Activated CD4-positive, alpha-beta T cell treated with anti-CD3 and anti-CD28 coated beads, Interleukin-2, amount 50 U/mL, for 48 hours (primary cell): ENCODE data around the gene PMEPA1.
A peak's percentile ranks its signal among the peaks of the same experiment; 100 is the strongest.

ENCODE experiments used
- DNase-seq, 2 experiments: peaks; one replicate each; pipeline ENCODE4 v3.0.0-alpha.2; 2020

The PMEPA1 gene

GRCh38 chr20:57619051-57619831, 90.6 kb downstream of the PMEPA1 start:
- peak; percentile 50 to 65 for DNase-seq

DNA sequence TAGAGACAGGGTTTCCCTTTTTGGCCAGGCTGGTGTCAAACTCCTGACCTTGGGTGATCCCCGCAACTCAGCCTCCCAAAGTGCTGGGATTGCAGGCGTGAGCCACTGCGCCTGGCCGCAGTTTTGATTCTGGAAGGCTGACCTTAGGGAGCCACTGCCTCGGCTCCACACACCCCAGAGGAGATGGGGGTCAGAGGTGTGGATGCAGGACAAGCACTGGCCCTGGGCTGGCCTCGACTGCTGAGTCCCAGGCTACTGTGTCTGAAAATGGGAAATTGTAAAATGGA, 91.1 kb downstream of the PMEPA1 start:
- DNase-seq, result no peak

GRCh38 chr20:57618091-57618763, 91.6 kb downstream of the PMEPA1 start:
- DNase-seq, result peak; percentile 40 to 54

DNA sequence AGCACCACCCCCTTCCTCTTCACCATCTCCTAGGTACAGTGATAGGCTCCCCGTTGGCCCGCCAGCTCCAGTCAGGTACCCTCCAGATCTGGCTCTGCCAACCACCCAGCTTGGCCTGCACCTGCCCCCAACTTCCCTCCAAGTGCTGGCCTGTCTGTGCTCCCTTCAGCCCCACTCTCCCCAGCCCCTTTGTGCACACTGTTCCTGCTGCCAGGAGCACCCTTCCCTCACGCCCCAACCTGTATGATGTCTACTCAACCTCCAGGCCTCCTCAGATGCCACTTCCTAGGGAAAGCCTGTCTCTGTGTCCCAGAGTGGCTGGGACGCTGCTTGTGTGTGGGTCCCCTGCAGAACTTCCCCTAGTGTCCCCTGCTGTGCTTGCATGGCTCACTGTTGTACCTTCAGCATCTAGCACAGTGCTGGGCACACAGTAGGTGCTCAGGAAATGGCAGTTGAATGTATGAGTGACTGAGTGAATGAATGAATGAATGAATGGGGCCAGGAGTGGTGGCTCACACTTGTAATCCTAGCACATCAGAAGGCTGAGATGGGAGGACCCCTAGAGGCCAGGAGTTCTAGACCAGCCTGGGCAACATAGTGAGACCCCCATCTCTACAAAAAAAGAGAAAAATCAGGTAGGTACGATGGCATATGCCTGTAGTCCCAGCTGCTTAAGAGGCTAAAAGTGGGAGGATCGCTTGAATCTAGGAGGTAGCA, 92.6 kb downstream of the PMEPA1 start:
- no peak for DNase-seq

GRCh38 chr20:57616143-57616951, 93.5 kb downstream of the PMEPA1 start:
- DNase-seq, result no peak

- no peak for DNase-seq
Measured at GRCh38 chr20:57615445-57615811, 94.4 kb downstream of the PMEPA1 start.

DNA sequence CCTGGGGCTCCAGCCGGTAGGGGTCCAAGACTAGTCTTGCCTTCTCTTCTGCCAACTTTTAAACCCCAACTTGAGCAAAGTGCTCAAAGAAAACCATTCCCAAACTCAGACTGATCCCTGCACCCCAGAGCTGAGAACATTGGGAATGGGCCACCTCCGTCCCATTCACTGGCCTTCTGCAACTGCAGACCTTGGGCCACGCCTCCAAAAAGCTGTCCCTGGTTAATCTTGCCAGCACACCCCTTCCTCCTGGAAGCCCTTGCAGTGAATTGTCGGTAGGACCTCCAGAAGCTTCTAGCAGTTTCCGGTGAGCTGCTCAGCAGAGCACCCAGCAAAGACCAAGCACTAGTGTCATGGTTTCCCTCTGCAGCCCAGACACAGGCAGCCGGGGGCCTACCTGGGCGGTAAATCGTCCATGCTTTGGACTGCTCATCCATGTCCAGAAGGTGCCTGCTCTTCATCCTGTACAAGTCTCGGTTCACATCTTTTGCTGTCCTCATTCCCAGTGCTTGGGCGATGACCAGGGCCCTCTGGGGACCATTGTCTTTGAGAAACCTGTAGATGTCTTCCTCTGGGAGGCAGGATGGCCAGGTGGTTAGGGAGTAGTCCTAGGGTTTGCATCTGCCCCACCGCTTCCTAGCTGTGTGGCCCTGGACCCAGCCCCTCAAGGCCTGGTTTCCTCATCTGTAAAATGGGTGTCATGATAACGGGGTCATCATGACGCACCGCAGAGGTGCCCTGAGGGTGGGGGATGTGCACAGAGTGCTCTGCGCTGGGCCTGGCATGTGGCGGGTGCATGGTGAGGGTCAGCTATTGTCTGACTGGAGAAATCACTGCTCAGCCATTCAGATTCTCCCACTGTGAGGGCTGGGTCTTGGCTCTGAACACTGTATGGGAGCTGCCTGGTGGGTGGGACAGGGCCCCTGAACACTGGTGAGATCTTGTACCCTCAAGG, 95.0 kb downstream of the PMEPA1 start:
- no peak for DNase-seq

- DNase-seq, result no peak
Measured at GRCh38 chr20:57613481-57613921, 96.3 kb downstream of the PMEPA1 start.

- DNase-seq, result no peak
Measured at GRCh38 chr20:57612916-57613315, 96.9 kb downstream of the PMEPA1 start.

DNA sequence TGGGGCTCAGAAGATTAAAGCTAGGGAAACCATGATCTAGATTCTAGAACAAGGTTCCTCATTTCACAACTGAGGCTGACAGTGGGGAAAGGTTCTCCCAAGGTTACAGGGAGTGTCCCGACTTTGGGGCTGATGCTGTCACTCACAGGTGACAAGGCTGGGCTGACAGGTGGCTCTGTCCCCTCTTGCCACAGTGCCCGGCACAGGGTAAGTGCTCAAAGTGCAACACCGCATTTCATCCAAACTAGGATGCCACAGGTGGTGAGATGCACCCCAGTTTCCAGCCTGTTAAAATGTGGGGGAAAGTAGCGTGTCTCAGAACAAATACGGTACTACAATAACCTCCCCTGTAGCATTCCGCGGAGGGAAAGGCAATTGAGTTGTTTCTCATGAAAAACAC, 97.4 kb downstream of the PMEPA1 start:
- DNase-seq, result no peak

- no peak for DNase-seq
Measured at GRCh38 chr20:57611586-57612311, 98.1 kb downstream of the PMEPA1 start.

DNA sequence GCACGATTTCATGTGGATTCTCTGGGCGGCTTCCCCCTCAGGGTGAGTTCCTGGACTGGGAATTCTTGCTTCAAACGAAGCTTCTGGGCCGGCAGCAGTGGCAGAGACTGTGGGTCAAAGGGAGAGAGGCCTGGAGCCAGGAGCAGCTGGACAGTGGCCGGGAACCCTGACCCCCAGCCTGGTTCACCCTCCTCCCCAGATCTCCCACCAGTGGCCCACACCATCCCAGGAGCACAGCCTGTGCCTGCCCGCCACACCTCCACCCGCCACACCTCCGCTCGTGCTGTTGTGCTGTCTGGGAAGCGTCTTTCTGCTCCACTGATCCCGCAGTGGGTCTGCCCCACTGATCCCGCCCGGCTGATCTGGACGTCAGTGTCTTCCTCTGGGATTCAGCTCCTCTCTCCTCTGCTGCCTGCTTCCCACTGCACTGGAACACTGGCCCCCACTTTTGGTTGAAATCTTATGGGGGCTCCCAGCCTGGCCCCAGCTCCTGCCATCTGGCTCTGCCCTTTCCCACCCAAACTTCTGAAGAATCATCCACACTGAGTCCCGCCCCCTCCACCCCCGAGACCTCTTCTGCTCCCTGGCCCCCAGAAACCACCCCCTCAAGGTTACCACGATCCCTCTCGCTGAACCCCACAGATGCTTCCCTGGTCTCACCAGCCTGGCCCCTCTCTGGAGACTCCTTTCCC, 99.4 kb downstream of the PMEPA1 start:
- DNase-seq, result no peak

DNA sequence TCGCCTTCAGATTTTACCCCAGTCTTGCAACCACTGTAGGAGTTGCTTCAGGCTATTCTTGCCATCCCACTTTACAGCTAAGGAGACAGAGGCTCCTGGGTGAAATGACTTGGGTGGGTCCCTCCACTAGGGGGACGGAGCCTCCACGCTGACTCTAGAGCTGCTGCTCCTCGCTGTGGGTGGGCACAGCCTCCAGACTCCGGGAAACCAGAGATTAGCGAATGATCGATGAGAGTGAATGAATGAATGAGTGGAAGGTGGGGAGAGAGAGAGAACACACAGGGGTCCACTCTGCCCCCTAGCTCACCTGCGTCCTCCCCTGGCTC, 100.0 kb downstream of the PMEPA1 start:
- DNase-seq, result no peak

GRCh38 chr20:57609086-57609841, 100.6 kb downstream of the PMEPA1 start:
- no peak for DNase-seq

DNA sequence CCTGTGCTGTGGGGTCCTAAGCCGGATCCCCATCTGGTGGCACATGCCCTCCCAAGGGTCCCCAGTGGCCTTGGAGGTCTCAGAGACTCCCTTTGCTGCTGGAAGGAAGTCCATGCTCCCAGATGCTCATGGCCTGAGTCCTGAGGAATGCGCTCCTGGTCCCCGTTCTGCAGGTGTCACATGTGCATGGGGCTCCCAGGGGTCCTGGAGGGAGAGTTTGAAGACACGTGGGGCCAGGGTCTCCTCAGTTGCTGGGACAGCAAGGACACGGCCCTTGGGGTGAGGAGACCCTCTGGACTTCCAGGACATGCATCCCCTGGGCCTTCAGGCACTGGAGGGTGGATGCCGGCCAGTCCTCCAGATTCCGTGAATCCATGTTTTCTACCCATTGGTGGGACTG, 101.3 kb downstream of the PMEPA1 start:
- DNase-seq, result no peak

GRCh38 chr20:57605878-57606277, 103.9 kb downstream of the PMEPA1 start:
- DNase-seq, result no peak

DNA sequence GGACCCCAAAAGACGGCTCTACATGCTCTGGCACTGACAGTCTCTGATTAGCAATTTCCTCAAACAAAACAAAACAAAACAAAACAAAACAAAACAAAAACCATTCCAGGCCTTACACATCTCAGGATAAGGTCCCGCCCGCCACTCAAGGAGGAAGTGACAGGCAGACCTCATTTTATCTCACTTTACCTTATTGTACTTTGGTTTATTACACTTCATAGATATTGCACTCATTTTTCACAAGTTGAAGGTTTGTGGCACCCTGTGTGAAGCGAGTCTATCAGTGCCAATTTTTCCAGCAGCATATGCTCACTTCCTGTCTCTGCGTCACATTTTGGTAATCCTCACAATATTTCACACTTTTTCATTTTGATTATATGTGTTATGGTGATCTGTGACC, 104.8 kb downstream of the PMEPA1 start:
- no peak for DNase-seq

DNA sequence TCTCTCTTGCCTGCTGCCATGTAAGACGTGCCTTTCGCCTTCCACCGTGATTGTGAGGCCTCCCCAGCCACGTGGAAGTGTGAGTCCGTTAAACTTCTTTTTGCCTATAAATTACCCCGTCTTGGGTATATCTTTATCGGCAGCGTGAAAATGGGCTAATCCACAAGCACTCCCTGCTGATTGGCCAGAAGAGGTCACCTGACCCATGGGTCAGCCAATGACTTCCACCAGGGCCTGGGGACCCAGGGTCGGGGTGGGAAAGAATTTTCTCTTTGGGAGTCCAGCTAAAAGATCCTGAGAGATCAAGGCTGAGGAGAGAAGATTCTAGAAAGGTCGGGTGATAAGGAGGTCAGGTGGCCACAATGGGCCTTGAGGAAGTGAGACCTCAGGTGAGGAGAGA, 106.7 kb downstream of the PMEPA1 start:
- DNase-seq, result no peak

GRCh38 chr20:57601737-57602136, 108.1 kb downstream of the PMEPA1 start:
- no peak for DNase-seq

DNA sequence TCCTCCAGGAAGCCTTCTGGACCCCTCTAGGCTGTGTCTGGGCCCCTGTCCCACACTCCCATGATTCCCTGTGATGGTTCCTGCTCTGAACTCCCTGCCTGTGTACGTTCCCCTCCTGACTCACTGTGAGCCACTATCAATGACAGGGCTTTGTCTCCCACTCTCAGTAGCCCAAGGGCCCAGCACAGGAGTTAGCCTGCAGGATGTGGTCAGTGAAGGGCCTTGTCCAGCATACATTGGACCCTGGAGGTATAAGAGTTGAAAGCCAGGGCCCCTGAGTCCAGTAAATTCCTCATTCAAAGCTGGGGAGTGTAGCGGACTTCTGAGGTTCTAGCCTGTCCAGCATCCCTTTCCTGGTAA, 108.6 kb downstream of the PMEPA1 start:
- no peak for DNase-seq
